ENCODE measurements around the gene RPL38.
A peak's percentile ranks its signal among the peaks of the same experiment; 100 is the strongest.

Gene RPL38

GRCh38 chr17:74211141-74211911 is 7.8 kb downstream of the RPL38 start:
- peak; percentile 21 for DNase-seq (ENCODE audit: low spot score)

DNA sequence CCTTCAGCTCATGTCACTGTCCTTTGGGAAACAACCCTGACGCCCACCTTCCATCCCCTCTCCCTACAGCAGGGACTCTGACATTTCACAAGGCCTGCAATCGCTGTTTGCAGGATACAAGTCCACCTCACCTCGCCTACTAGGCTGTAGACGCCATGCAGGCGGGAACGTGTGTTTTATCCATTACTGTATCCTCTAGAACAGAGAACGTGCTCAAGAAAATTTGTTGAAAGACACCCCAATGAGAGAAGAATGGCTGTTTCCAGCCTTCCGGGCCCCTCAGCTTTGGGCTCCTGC is 8.4 kb downstream of the RPL38 start:
- DNase-seq (ENCODE audit: low spot score) = no peak

DNA sequence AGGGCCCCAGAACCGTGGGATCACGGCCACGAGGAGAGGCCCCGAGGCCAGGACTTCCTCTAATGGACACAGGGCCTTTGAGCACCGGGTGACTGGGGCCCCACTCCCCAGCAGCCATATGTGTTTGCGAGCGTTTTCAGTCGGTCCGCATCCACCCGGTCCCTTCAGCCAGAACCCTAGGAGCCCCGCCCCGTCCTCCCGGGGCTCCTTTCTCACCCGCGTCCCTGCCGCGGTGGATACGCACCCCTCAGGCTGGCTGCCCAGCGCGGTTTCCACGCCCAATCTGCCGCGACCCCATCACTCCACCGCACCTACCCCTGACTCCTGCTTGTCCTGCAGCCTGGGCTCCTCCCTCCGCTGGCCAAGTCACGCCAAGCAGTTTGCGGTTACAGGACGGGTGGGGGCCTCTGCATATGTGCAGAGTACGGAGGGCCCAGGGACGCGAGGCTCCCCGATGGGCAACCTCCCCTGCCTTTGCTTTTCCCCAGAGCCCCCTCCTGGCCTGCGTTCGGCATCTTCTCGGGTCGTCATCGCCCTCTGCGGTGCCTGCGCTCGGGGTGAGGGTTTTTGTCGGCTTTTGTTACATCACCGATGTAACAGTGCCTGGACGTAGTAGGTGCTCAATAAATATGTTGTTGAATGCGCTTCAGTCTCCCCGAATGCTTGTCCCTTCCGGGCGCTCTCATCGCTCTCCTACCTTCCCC is 8.9 kb downstream of the RPL38 start:
- DNase-seq (ENCODE audit: low spot score) = peak; percentile 9

DNA sequence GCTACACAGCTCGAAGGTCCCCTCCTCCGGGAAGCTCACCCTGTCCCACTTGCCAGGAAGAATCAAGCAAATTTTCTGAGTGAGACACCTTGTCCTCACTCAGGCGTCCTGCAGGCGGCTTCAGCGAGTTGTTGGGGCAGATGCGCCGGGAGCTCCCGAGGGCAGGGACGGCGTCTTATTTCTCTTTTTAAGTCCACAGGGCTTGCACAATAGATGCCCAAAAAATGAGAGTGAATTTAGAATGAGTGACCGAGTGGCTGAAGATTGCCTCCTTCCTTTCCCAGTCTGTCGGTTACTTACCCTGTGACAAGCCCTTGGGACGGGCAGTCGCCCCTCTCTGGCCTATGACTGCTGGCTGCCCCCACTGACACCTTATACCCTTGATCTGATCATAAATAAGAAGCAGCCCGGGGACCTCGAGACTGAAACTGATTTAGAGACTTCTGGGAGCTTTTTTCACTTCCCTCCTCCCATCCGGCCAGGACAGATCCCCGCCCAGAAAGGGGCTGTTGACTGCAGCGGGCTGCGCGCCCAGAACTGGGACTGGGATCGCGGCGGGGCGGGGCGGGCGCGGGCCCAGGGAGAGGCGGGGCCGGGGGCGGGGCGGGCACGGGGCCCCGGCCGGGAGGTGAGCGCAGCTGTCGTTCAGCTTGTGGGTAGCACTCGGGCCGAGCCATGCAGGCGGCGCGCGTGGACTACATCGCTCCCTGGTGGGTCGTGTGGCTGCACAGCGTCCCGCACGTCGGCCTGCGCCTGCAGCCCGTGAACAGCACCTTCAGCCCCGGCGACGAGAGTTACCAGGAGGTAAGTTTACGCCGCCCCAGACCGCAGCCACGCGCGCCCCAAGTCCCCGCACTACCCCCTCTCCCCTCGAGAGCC is 9.7 kb downstream of the RPL38 start, which contains the start of gene TTYH2:
TTYH2 (plus strand) TSS at position 659 of the 879 bp plus-strand sequence; CDS start at position 676, 17 bp downstream.
- DNase-seq (ENCODE audit: low spot score) = peak; percentile 91

DNA sequence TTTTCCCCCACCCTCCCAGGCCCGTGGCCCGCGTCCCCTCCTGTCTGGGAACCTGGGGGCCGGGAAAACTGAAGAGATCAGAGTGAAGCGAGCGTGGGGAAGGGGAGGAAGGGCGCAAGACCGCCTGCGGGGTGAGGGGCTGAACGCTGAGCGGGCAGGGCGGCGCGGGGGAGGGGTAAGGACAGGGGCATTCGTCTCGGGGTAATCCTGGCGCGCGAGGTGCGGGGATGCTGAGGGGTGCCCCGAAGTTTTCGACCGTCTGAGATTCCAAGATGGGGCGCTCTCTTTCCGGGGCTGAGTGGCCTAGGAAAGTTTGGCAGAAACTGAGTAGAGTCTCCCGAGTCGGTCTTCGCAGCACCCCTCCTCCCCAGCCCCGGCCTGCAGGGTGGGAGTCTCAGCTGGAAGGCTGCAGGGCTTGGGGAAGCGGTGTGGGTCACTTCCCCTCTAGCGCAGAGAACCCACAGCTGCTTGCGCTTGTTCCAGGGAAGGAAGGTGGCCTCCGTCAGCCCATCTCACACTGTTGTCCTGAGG is 10.4 kb downstream of the RPL38 start:
- DNase-seq (ENCODE audit: low spot score) = no peak

DNA sequence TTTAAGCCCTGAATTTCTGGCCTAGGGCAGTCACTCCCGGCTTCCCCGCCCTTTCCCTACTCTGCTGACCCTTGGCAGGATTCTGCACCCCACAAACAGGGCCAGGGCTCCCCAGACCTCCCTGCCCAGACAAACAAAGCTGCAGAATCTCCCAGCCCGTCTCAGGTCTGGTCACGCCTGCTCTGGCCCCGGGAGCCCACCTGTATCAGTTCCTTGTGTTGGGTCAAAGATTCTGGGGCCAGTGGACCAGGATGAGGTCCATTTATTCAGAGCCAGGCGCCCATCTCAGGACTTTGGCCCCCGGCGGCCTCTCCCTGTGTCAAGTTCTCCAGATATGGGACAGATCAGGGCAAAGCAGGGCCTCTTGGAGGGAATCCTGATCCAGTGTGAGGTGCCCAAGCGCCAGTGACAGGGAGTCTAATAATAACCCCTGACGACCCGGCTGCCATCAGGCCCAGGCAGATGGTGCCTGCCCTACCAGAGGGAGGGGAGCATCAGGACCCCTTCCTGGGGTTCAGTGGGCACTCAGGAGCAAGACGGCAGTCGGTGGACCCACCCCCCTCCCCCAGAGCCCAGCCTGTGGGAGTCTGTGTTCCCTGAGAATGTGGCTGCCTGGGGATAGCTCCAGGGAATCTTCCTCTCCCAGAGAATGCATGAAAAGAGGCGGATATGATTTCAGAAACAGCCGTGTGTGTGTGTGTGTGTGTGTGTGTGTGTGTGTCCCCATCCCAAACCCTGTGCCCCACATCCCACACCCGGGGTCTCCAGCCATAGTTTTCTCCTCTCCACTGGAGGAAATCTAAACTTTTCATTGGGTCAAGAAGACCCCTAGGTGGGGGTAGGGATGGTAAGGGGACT is 11.2 kb downstream of the RPL38 start:
- DNase-seq (ENCODE audit: low spot score) = no peak

DNA sequence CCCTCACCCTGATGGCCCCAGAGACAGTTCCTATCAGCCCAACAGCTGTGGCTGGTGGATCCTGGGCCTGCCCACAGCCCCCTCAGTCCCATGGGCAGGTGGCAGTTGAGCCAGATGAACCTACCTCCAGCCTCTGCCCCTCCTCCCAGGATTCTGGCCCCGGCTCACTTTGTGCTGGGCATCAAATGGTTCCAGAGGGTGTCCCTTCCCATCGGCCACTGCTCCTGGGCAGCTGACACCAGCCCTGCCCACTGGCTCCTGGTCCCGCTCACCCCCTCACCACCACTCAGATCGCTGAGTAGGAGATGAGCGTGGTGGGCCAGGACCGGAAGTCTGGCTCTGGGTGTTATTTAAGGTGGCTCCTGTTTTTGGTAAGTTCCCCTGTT is 11.9 kb downstream of the RPL38 start:
- no peak for DNase-seq (ENCODE audit: low spot score)

- no peak for DNase-seq (ENCODE audit: low spot score)
Measured at GRCh38 chr17:74216505-74216904, 13.0 kb downstream of the RPL38 start.

DNA sequence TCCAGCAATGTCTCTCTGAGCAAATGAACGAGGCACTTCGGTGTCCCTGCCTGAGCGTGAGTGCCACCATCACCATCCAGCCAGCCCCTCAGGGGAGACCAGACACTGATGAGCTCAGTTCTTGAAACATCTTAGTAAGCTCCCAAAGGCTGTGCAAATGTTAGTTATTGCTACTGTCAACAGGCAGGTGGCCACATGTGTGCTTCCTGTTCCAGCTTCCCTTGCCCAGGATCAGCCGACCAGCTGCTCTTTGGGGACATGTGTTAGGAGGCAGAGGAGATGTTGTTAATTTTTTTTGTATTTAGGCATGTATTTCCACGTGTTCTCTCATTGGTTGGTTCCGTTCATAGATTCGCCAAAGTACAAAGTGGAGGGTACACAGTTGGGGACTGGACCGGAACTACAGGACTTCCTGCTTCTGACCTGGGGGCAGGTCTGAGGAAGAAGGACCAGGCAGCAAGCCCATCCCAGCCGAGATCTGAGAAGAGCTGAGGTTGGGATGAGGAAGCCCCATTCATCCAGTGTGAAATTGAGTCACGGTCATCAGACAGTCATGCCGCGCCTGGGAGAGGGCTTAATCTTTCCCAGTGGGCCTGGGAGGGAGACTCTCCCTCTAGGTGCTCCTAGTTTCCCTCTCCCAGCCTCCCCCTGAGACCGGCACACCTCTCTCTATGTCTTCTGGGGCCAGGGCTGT is 13.7 kb downstream of the RPL38 start:
- DNase-seq (ENCODE audit: low spot score) = no peak

DNA sequence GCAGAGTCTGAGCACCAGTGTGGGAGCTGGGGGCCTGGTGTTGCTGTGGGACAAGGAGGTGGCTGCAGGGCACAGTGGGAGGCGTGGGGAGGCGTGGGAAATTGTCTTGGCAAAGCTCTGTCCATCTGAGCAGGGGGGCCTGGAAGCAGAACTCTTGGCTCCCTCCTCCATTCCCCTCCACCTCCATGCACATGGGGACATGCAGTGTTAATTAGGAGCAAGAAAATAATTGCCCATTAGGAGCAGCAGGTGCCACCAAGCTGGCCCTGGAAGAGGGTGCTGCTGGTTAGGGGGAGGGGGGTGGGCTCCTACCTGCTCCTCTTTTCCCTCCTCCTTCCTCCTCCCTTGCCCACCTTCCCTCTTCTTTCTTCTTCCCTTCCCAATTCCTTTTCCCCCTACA is 14.4 kb downstream of the RPL38 start:
- DNase-seq (ENCODE audit: low spot score) = no peak

DNA sequence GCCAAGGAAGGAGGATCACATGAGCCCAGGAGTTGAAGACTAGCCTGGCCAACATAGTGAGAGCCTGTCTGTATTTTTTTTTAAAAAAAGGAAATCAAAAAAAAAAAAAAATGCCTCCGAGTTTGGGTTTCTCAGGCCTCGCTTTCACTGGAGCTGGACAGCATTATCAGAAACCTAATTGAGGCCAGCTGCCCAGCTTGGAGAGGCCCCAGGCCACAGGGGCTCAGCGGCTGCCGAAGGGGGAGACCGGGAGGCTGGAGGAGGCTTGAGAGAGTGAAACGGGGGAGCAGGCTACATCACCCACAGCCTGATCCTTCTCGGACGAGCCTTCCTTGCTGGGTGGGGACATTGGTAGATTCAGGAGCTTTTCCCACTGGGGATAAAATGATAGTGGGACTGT is 15.0 kb downstream of the RPL38 start:
- no peak for DNase-seq (ENCODE audit: low spot score)

DNA sequence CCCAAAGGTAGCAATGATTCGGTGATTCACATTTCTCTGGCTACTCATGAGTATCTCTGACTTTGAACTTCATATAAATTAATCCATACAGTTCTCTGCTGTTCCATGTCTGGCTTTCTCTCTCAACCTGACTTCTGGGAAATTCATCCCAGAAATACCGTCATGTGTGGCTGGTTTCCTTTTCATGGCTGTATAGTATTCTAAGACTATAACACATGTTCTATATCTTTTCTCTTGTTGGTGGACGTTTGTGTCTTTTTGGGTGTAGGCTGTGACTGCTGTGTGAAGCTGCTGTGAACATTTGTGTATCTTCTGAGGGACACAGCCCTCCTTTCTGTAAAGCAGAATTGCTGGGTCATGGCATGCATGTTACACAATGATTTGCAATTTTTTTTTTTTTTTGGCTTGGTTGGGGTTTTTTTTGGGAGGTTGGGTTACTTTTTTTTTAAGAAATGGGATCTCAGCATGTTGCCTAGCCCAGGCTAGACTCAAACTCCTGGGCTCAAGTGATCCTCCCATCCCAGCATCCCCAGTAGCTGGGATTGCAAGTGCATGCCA is 16.2 kb downstream of the RPL38 start:
- DNase-seq (ENCODE audit: low spot score) = no peak

DNA sequence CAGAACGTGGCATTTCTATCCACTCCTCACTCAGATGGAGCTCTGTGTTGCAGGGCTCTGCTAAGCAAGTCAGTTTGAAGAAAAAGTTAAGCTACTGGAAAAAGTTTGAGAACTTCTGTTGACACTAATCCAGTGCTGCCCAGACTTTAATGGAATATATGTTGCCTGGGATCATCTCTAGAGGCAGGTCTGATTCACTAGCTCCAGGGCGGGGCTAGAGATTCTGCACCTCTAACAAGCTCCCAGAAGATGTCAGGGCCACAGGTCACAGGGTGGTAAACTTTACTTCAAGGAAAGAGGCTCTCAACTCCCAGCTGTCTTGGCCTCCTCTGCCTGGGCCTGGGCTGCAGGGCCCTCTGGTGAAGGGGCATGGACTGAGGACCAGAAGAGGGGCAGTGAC is 16.7 kb downstream of the RPL38 start:
- no peak for DNase-seq (ENCODE audit: low spot score)

- no peak for DNase-seq (ENCODE audit: low spot score)
Measured at GRCh38 chr17:74220946-74221818, 17.7 kb downstream of the RPL38 start.

GRCh38 chr17:74222399-74222798 is 18.9 kb downstream of the RPL38 start:
- DNase-seq (ENCODE audit: low spot score) = no peak

DNA sequence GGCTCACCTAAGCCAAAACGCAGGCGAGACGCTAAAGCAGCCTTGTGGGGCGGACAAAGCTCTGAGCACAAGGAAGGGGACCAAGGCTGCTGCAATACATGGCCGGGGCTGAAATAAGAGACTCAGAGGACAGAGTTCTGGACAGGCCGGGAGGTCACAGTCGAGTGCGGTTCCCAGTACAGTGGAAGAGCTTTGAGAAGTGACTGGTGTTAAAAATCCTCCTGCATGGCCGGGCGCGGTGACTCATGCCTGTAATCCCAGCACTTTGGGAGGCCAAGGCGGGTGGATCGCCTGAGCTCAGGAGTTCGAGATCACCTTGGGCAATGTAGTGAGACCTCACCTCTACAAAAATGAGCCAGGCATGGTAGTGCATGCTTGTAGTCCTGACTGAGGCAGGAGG is 20.4 kb downstream of the RPL38 start:
- no peak for DNase-seq (ENCODE audit: low spot score)

- DNase-seq (ENCODE audit: low spot score) = no peak
Measured at GRCh38 chr17:74224959-74225725, 21.7 kb downstream of the RPL38 start.

DNA sequence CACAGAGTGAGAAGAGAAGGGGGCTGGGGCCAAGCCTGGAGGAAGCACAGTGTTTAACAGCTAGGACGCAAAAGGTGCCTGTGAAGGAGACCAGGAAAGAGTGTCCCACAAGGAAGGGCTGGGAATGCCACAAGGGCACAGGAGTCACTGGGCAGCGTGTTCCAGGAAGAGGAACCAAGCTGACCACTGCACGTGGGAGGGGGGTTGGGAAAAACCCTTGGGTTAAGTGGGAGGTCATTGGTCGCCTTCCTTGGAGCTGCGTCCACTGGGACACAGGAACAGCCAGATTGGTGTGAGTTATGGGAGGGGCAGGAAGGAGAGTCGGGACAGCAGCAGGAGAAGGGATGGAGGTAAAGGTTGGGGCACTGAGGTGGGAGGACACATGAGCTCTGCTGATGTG is 22.8 kb downstream of the RPL38 start:
- no peak for DNase-seq (ENCODE audit: low spot score)
